ENCODE data around the gene SLC35C1.
"Not testable (repeated sequence)": the region's sequence is repeated elsewhere in the genome, so short reads cannot be mapped to it uniquely, and the experiment has no call there.

The SLC35C1 gene

DNA sequence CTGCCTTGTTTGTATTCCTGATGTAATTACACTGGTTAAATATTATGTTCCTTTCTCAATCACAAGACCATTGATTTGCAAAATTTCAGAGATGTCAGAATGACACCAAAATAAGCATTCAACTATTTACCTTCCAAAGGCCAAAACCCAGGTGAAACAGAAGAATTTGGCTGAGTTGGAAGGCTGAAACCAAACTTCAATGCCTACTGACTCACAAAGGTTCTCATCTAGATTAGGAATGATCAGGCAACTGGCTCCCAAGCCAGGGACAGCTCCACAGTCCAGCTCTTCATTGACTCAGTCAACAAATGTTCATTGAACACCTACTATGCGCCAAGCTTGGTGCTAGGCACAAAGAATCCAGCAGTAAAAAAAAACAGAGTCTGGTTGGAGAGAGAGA is 13.4 kb upstream of the SLC35C1 start:
- no peak for DNase-seq

DNA sequence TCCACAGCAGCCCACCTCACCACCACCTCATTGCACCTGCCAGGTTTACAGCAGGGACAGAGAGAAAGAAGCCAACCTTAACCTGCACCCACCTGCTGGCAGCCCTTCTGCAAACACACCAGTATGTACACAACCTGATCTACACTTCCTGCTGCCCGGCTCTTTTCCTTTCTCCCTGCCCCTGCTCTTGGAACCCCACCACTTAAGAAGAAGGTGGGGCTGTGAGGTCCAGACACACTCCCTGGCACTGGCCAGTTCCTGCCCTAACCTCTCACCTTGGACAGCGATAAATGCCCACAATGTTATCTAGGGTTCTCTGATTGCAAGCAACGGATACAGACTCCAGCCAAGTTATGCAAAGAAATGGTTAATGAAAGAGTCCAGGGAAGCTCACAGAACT is 10.8 kb upstream of the SLC35C1 start:
- no peak for DNase-seq

DNA sequence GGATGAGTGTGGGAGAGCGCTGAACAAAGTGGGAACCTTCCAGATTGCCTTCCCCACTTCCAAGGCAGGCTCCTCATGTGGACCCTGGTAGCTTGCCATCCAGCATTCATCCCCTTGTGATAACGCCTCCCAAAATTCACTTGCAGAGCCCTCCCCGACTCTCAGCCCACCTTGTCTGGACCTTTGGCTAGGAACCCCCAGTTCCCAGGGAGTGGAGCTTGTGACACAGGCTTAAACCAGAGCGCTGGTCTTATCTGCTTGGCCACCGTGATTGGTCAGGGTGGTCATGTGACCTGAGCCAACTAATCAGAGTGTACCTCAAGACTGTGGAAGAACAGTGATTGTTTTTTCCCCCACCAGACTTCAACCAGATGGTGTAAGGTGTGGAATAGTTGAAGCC is 9.6 kb upstream of the SLC35C1 start:
- DNase-seq = no peak

DNA sequence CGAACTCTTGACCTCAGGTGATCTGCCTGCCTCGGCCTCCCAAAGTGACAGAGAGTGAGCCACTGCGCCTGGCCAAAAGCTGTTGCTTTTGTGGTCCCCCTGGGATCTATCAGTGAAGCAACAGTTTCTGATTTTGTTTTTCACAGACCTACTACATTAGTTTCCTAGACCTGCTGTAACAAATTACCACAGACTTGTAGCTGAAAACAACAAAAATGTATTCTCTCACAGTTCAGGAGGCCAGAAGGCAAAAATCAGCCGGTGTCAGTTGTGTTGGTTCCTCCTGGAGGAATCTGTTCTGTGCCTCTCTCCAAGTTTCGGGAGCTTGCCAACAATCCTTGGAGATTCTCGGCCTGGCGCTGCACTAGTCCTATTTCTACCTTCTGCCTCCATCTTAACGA is 8.5 kb upstream of the SLC35C1 start:
- DNase-seq = no peak

DNA sequence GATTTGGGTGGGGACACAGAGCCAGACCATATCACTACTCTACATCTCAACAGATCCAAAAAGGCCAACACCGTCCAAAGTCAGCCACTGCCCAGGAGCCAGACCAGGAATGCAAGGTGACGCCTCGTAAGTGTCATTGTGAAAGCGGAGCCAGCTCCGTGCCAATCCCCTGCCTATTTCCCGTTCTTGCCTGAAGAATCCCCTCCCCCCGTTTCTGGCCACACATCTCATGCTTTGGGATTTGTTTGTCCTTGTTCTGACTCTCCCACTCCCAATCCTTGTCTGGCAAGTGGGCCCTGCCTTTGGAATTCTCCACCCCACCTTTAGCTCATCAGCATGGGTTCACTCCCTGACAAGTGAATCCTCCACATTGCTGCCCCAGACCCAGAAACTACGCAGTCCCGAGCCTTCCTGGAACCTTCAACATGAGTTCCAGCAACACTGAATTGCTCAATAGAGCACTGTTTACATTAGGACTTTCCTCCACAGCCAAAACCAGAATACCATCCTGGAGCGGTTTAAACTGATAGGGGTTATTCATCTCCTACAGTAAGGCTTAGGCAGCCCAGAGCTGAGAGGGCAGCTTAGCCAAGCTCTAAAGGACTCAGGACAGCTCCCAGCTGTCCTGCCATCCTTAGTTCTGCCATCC is 6.0 kb upstream of the SLC35C1 start:
- no peak for DNase-seq

DNA sequence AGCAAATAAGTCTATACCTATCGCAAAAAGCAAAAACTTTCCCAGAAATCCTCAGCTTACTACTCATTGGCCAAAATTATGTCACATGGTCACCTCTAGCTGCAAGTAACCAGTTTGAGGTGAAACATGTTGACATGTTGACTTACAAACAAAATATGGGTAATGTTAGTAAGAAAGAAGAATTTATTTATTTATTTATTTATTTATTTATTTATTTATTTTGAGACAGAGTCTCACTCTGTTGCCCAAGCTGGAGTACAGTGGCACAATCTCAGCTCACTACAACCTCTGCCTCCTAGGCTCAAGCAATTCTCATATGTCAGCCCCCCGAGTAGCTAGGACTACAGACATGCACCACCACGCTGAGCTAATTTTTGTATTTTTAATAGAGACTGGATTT is 5.4 kb upstream of the SLC35C1 start:
- no peak for DNase-seq

DNA sequence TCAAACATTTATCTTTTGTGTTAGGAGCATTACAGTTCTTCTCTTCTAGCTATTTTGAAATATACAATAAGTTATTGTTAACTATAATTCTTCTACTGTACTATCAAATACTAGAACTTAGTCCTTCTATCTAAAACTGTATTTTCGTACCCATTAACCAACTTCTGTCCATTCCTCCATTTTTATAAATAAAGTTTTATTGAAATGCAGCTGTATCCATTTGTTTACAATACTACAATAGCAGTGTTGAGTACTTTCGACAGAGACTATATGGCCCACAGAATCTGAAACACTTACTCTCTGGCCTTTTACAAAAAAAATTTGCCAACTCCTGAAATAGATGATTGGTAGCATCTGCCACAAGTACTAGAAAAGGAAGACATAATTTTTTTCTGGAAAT is 4.7 kb upstream of the SLC35C1 start:
- no peak for DNase-seq

DNA sequence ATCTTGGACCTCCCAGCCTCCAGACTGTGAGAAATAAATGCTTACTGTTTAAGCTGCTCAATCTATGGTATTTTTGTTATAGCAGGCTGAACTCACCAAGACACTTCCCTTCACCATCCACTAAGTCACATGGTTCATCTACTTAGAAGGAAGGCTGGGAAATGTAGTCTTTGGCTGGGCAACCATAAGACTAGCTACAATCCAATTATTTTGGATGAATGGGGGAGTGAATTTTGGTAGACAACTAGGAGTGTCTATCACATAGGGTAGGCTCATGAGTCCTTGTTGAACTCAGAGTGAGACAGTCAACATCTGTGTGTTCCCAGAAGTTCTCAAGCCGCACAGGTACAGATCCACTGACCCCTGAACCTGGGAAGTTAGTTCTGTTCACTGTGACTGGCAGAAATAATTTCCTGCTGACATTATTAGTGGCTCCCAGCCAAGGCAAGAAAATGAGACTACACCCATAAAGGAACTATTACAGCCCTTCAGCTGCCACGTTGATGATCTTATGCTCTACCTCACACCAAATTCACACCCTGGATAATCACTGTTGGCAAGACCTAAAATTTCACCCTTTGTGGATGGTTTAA is 3.1 kb upstream of the SLC35C1 start:
- no peak for DNase-seq

DNA sequence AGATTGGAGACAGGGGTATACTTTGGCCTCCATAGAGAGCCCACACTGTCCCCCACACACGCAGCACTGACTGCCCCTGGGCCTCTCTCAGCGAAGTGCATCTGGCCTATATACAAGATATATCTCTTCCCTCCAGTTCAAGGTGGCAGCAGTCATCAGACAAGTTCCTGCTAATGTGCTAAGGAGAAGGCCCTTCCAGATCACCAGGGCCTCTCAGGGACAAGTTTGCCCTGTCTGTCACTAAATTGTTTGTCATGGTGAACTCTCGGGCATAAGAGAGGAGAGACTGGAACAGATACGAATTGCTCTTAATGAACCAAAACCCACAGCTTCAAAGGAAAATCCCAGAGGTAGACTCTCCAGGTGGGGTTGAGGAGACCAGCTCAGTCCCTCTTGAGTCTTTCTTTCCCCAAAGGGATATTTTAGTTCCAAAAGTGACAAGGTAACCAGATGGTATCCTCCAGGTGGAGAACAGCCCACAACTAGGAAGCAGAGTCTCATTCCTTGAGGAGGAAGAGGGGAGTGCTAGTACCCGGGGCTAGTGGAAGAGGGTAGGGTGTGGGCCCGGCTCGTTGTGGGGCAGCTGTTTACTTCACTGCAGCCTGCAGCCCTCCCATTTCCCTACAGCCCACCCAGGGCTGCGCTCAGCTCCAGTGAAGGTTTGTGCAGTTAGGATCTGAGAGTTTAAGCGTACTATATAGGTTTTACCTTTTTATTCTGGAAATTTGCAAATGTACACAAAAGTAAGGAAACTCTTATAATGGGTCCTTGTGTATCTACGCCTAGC is 2.2 kb upstream of the SLC35C1 start:
- no peak for DNase-seq

DNA sequence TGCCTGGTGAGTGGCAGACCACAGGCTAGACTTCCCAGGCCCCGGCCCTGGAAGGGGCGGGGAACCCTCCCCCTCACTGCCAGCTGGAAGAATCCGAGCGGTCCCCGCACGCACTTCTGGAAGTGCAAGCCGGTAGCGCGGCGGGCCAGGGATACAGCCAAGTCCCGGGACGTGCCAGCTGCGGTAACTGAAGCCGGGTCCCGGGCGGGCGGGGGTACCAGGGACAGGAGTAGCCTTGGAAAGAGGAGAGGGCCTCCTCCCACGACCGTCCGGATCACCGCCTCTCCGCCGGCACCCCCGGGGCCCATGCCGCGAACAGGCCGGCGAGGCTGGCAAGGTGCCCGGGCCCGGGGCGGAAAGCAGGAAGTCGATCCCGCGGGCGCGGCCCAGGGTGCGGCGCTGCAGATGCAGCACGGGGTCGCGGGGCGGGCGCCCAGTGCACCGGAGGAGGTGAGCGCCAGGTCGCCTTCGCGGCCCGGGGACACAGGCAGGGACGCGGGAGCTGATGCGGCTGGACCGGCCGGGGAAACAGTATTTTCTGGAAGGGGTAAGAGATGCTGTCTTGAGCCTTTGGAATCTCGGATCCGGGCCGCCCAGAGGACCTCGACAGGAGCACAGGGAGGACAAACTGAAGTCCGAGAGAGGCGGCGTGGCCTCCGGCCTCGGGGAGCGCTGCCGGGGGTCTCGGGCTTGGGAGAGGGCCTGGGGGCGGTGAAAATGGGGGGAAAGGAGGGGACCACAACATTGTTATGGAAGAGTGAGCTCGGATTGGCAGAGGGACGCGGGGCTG is 783 bp upstream of the SLC35C1 start:
- DNase-seq = no peak

DNA sequence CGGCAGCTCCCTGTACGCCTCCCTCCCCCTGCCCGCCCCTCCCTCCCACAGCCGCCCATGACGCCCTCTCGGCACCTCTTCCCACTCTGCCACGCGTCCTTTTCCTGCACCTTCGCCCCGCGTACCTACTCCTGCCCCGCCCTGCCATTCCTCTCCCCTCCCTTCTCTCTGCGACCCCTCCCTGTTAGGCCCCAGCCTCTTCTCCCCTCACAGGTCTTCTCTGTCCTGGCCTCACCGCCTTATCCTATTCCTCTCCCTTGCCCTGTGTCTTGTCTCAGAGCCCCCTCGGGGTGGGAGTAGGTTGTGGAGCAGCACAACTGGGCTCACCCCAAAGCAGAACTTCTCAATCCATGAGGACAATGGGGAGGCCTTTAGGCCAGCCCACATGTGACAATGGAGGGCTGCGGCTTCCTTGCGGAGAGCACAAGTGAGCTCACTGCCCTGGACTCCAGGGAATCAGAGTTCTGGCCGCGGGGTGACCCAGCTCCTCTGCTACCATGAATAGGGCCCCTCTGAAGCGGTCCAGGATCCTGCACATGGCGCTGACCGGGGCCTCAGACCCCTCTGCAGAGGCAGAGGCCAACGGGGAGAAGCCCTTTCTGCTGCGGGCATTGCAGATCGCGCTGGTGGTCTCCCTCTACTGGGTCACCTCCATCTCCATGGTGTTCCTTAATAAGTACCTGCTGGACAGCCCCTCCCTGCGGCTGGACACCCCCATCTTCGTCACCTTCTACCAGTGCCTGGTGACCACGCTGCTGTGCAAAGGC is 539 bp downstream of the SLC35C1 start:
- DNase-seq = no peak

DNA sequence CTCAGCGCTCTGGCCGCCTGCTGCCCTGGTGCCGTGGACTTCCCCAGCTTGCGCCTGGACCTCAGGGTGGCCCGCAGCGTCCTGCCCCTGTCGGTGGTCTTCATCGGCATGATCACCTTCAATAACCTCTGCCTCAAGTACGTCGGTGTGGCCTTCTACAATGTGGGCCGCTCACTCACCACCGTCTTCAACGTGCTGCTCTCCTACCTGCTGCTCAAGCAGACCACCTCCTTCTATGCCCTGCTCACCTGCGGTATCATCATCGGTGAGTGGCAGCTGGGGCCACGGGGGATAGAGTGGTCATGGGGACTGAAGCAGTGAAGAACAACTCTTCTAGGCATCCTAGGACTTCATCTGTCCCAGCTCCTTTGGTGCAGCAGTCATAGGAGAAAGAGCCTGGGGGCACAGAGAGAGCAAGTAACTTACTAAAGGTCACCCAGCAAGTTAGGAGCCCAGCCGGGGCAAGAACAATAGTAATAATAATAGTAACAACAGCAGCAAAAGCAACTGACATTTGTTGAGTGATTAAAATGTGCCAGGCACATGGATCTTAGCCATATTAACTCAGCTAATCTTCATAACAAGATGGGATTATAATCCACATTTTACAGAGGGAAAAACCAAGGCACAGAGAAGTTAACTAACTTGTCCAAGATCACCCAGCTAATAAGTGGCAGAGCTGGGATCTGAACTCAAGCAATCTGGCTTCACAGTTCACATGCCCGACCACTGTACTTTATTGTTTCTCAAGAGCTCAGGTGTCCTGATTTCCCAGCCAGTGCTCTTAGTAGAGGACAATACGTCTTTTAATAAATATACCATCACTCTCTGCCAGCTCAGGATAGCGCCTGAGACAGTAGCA is 1.4 kb downstream of the SLC35C1 start:
- DNase-seq = no peak

DNA sequence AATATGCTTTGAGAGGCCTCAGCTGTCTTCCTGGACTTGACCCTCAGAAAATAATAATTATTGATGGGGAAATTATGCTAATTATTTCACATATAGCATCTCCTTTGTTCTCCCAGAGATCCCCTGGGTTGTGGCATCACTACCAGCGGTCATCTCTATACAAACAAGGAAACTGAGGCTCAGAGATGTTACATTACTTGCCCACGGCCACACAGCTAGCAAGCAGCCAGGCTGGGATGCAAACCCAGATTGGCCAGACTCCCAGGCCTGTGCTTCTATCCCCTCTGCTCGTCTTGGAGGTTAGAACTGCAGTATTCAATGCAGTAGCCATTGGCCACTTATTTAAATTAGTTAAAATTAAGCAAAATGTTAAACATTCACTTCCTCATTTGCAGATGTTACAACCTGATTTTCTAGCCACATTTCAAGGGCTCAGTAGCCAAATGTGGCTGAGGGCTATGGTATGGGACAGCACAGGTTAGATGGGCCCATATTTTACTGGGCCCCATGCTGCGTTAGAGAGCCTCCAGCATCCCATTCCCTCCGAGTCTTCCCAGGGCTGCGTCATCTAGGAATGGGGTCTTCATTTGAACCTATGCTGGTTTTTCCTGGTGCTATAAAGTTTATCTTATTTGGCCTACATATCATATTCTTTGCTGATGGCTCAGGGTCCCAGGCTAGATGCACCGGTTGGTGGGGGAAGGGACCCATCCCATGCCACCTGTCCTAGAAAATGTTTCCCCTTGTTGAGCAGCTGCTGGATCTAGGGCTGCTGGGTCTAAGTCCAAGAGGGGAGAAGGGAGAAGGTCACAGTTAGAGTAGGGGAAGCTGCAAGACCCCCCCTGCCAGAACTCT is 2.2 kb downstream of the SLC35C1 start:
- no peak for DNase-seq

DNA sequence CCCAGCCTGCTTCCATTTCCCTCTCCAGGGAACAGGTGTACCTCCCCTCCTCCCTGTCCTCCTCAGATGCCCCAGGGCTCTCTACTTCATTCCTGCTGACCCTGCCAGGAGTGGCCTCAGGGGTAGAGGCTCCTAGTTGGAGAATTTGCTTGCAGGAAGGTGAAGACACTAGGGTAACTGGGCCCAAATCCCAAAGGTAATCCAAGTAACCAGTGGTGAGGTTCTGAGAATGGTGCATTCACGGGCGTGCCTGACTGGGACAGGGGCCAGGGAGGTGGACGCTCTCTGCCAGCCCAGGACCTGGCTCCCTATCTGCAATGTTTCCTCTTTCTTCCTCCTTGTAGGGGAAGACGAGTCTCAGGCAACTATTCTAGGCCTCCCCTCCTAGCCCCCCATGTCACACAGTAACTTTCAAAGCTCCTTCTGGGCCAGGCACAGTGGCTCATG is 2.9 kb downstream of the SLC35C1 start:
- DNase-seq = no peak

DNA sequence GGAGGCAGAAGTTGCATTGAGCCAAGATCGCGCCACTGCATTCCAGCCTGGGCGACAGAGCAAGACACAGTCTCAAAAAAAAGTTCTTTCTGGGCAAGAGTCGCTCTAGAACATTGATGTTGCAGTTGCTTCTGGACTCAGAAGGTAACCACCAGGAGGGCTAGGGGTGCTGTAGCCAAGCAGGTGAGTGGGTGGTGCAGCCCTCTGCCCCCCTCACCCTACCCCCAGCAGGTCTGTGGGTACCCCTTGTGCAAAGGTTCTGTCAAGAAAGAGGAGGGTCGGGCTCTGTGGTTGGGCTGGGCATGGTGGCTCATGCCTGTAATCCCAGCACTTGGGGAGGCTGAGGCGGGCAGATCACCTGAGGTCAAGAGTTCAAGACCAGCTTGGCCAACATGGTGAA is 3.5 kb downstream of the SLC35C1 start:
- not testable (repeated sequence) for DNase-seq

DNA sequence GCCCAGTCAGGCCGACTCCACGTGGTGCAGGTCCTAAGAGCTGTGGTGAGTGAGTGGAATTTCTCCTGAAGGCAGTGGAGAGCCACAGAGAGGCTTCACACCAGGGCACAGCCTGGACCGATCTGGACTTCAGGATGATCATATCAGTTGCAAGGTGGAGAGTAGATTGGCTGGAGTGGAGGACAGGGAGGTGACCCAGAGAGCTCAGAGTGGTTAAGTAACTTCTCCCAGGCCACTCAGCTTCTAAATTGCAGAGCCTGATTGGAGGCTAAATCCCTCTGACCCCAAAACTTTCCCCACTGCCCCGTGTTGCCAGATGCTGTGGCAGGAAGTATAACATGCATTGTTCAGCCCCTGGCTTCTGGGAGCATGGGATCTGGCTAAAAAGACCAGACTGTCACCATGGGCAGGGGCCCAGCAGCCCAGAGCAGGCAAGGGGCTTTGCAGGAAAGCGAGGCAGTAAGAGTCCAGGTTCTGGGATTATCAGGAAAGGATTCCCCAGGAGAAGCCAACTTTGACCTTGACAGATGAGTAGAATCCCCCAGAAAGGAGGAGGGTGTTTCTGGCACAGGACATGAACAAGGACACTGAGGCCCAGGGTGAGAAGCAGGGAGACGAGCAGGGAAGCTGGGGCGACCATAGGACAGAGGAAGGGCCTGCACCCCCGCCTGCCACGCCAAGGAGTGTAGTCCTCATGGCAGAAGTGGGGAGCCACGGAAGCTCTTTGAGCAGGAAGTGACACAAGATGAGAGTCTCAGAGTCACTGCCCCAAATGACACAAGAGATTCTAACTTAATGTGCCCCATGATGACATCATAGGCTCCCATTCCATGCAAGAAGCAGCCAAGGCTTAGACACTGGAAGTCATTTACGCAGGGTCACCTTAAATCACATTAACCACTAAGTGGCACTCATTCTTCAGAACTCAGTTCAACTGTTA is 4.8 kb downstream of the SLC35C1 start:
- no peak for DNase-seq

DNA sequence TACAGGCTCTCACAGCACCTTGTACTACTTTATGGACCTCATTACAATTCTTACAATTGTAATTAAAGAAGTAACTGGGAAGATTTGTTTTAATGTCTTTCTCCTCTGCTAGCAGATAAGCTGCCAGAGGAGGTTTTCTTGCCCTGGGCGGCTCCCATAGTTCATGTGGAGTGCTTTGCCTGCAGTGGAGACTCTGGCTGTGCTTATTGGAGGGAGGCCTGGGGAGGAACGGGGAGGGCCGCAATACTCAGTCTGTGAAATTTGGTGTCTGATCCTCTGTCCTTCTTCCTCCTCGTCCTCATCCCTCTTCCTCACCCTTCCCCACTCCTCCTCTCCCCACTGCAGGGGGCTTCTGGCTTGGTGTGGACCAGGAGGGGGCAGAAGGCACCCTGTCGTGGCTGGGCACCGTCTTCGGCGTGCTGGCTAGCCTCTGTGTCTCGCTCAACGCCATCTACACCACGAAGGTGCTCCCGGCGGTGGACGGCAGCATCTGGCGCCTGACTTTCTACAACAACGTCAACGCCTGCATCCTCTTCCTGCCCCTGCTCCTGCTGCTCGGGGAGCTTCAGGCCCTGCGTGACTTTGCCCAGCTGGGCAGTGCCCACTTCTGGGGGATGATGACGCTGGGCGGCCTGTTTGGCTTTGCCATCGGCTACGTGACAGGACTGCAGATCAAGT is 5.6 kb downstream of the SLC35C1 start:
- no peak for DNase-seq

DNA sequence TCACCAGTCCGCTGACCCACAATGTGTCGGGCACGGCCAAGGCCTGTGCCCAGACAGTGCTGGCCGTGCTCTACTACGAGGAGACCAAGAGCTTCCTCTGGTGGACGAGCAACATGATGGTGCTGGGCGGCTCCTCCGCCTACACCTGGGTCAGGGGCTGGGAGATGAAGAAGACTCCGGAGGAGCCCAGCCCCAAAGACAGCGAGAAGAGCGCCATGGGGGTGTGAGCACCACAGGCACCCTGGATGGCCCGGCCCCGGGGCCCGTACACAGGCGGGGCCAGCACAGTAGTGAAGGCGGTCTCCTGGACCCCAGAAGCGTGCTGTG is 6.1 kb downstream of the SLC35C1 start:
- DNase-seq = no peak

Measured in NCI-H524 treated with DMSO at 0.1 percent for 48 hours (cell line).